AML-193 (cell line): Measurements from ENCODE around the gene POLR1D.

Experiments used
- DNase-seq, 2 experiments: peaks; one replicate each; lab custom pipeline; 2025; lab: John Stamatoyannopoulos, UW

The POLR1D gene, protein sequence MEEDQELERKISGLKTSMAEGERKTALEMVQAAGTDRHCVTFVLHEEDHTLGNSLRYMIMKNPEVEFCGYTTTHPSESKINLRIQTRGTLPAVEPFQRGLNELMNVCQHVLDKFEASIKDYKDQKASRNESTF

DNA sequence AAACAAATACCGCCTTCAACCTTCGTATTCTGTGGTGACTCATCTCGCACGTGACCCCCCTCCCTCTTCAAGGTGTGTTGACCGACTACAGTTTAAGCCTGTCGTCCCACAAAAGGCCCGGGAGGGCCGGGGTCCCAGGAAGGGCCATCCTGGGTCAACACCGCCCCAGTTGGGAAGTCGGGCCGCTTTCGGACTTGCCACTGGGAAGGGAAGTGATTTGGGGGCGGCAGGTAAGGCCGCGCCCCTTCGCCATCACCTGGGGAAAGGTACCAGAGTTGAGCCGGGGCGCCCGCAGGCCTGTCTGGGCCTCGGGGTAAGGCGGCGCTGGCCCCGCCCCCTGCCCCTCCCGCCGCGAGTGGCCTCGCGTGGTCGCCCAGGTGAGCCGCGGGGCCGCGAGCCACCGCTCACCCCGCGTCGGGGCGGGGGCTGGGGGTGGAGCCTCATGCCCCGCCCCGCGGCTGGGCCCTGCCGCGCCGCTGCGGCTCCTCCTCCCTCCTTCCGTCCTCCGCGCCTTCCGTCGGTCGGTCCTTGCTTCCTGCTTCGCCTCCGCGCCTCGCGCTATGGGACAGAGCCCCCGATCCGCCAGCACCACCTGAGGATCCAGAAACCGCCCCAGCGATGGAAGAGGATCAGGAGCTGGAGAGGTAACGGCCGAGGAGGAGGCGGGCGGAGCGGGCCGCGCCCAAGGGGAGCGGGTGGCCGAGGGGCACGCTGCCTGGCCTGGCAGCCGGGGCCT is at the start of gene POLR1D:
POLR1D (plus strand) TSS at position 527 of the 736 bp plus-strand sequence; CDS start at position 619, 92 bp downstream.
- peak; percentile 80 to 83 for DNase-seq

DNA sequence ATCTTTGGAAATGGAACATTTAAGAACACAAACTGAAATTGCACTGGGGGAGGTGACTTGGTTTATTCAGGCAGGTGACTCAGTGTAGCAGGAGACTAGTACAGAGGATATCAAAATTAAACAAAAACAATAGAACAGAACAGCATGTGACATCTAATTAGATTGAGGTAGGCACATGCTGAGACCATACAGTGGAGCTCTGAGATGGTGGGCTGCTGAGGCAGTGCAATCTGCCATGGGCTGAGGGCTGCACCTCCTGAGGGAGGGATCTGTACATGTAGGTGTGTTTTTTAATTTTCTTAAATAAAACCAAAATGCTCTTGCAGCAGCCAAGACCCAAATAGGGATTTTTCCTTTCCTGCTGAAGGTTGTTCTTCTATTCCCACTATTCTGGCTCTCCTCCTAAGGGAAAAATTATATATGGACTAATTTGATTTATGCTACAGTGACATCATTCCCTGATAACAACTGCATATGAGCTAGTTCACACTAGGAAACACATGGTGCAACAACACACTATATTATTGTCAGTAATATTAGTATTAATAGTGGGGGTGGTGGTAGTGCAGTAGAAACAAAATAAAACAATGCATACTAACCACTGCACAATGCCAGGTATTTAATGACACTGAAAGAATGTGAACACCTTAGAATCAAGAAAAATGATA is 49.3 kb upstream of the POLR1D start:
- no peak for DNase-seq

DNA sequence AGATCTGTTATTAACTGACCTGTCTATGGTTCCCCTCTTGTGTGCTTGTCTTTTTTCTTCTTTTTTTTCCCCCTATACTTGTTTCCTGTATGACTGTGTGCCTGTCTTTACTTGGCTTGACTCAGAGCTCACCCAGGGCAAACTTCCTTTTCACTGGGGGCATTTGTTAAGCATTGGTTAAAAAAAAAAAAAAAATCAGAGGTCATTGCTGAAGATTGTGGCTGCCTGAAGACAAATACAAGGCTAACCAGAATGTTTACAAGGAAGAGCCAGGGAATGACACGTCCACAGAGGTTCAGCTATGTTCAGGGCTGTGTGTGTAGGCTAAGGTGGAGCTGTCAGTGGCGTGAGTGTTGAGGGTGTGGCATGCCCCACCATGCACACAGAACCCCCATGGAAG is 48.4 kb upstream of the POLR1D start:
- DNase-seq = peak in 1 of 2 experiments; percentile 3

DNA sequence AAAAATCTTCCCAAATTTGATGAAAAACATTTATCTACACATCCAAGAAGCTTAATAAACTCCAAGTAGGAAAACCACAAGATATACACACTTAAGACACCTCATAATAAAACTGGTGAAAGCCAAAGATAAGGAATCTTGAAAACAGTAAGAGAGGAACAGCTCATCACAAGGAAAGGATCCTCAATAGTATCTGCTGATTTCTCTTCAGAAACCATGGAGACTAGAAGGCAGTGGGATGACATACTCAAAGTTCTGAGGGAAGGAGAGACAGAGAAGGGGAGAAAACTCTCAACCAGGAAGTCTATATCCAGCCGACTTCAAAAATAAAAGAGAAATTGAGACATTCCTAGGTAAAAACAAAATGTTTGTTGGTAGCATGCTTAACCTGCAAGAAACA is 47.0 kb upstream of the POLR1D start:
- no peak for DNase-seq

DNA sequence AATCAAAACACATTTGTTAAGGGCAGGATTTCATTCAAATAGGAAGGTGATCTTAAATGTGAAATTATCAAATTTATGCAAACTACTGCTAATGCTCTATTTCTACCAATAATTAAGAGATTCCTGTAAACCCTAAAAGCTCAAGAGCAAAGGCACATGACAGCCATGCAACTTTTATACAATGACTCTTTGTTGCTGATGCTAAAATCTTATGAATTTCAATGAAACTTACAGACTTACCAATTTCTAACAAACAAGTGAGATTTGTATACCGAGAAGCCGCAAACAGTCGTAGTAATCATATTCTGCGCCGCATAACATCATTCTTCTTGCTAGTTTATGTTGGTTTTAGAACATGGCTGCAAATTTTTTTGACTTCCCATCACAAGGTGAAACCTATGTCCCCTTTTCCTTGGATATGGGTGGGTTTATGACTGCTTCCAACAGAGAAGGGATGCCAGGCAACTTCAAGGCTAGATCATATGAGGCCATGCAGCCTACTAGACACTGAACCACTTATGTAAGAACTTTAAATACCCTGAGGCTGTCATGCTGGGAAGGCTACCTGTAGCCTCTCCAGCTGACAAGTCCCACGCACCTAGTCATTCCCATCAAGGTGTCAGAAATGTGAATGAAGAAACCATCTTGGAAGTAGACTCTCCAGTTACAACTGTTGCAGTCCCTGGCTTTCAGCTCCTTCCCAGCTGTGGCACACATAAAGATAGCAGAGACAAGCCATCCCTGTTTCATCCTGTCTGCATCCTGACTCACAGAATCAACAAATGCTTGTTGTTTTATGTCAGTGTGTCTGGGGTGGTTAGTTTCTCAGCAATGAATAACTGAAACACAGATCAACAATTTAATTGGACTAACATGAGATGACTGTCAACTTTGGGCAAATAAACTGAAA is 43.3 kb upstream of the POLR1D start:
- DNase-seq = no peak

DNA sequence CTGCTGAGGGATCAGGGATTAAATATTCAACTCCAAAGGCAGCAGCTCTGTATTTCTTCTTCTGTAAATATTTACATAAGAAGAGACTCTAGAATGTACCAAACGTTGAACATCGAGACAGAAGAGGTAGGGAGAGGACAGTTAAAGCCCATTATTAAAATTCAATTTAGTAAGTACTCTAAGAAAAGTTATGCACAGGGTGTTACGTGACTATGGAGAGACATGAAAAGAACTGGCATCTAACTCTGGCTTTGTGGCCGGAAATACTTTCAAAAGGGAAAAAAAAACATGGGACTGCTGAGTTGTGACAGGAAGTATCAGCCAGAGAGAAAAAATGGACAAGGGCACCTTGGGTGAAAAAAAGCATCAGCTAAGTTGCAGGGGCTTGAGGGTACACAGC is 38.0 kb upstream of the POLR1D start:
- no peak for DNase-seq

DNA sequence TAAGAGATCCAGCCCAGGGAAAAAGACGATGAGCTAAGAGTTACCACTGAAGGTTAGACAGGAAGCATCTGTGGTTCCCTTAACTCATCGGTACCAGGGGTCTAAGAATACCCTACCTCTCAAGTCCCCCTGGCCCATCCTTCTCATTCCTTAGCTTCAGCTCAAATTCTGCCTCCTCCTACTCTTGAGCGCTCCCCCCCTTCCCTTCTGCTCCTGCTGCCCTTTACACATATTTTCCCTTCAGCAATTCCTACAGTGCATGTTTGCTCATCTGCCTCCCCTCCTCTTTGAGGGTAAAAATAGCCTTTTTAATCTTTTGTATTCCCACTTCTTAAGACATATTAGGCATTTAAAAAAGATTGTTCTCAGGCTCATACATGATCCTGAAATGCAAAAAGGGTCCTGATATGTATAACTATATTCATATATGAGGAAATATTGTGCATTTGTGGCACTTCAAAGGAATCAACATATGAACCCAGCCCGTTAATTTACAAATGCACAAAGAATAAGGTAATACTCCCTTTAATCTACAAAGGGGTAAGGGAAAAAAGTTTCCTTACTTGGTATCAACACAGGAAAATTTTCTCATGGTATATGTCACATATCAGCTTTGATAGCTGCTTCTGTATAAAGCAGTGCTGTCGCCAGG is 34.5 kb upstream of the POLR1D start:
- no peak for DNase-seq

DNA sequence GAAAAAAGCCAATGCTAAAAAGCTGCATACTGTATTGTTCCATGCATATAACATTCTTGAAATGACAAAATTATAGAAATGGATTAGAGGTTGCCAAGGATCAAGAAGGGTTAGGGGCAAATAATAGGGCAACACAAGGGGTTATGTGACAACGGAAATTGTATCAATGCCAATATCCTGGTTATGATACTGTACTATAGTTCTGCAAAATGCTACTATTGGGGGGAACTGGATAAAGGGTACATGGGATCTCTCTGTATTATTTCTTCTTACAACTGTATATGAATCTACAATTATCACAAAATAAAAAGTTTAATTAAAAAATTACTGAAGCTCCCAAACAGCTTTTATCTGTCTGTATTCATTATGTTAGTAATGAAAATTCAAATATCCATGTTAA is 33.3 kb upstream of the POLR1D start:
- no peak for DNase-seq

DNA sequence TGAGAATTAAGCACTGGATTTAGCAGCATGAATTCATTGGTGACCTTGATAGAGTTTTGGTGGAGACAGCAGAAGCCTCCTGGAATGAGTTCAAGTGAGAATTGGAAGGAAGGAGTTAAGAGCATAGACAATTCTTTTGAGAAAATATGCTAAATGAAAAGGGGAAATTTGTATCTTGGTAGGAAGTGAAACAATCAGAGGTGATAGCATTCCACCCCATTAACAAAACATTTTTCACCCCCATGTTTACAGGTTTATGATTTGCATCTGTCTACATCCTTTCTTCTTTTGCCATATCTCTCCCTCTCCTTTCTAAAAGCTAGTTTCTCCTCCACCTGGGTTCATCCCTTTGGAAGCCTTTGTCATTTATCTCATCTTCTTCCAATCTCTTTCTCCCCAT is 28.8 kb upstream of the POLR1D start:
- DNase-seq = no peak

DNA sequence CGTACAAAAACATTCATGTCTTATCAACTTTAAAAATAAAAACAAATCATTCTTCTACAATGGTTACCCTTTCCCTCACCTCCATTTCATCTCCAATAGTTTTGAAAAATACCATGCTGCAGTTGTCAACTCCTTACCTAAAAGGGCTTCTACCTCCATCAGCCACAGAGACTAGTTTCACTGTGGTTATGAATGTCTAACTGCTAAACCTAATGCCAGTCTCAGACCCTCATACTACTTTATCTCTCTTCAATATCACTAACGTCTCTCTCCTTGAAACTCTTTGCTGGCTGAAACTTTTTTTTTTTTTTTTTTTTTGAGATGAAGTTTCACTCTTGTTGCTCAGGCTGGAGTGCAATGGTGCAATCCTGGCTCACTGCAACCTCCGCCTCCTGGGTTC is 28.4 kb upstream of the POLR1D start:
- DNase-seq = no peak

DNA sequence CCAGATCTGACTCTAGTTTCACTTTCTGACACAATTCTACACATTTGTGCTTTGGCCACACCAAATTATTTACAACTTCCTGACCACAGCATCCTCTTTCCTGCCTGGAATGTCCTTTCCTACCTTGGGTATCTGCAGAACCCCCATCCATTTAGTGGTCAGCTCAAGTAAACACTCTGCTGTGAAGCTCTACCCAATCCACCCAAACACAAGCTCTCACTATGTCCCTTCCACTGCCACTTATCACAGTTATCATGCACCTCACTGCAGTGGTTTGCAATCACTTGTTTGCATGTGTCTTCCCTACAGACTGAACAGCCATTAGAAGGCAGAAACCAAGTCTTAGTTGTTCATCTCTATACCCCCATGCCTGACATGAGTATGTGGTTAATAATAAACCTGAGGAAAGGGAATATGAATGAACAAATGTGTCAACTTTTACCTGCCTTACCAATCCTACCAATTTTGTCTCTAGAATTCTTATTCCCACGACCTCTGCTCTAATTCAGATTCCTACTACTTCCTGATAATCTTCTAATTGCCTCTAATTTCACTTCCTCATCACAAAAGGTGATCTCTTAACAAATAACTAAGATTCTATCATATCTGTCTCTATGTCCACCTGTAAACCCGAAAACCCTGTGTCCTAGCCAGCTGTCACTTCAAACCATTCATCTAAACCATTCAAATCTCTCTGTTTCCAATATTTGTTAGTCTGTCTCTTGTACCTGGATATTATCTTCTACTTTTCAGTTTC is 26.5 kb upstream of the POLR1D start:
- DNase-seq = no peak

DNA sequence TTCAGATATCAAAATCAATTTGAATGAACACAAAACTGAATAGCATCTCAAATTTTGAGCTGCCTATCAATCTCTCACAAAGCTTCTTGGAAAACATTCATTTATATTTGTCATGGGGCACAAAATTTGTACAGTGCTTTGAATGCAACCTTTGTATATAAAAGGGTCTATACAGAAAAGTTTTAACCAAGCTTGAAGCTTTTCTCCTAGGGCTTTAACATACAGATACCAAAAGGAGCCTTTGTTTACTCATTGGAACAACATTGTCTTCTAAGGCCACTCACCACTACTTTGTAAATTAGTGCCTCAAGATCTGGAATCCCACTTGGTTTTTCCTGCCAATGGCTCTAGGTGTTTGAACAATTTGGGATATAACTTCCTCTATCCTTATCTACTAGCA is 22.6 kb upstream of the POLR1D start:
- DNase-seq = no peak

DNA sequence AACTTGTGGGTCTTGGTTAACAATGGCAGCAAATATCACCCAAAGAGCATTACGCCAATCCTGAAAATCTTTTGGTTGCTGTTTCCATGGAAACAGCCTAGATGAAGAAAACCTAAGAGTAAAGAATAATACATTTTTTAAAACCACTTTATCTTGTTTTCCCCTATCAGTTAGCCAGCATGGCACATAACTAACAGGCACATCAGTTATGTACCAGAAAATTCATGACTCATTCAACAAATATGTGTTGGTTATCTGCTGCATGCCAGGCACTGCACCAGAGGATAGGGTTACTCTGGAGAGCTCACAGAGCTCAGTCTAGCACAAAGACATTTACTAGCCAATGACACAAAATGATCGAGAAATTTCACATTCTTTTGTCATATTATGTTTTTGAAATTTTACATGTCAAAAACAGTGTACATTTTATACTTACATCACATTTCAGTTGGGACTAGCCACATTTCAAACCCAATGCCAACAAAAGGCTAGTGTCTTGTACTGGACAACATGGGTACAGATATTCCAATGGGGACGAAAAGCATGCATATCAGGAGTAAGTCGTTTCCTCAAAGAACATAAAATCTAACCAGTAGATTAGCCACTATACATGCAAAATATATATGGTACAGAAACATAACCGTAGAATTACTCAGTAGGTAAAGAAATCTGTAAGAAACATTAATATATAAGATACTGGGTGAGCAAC is 21.7 kb upstream of the POLR1D start:
- DNase-seq = no peak

DNA sequence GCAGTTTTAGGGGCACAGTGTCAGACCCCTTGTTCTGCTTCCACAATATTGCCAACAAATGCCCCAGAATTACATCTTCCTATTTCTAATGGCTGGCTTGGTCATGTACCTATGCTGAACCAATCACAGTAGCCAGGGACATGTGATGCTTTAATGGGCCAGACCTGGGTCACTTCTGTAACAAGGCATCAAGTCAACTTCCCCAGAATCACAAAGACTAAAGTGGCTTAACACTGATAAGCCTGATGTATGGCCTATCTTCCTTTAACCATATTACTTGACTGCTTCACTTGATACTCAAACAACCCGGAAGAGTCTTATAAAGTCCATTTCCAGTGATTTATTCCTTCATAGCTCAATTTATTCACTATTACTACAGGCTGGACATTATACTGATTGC is 21.0 kb upstream of the POLR1D start:
- no peak for DNase-seq

DNA sequence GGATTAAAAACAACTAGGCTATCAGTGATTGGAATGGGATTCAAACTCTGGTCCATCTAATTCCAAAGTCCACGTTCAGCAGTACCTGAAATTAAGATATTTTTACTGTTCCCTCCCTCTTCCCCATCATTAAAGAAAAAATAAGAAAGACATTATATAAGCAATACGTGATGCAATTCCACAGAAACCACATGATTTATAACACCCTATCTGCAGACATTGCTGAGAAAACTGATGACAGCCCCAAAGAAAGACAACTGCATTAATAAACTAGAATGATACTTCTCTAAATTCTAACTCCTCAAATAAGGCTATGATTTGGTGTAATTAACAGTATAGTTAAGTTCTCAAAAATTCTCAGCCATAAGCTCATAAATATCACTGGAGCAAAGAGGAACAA is 20.5 kb upstream of the POLR1D start:
- DNase-seq = no peak

DNA sequence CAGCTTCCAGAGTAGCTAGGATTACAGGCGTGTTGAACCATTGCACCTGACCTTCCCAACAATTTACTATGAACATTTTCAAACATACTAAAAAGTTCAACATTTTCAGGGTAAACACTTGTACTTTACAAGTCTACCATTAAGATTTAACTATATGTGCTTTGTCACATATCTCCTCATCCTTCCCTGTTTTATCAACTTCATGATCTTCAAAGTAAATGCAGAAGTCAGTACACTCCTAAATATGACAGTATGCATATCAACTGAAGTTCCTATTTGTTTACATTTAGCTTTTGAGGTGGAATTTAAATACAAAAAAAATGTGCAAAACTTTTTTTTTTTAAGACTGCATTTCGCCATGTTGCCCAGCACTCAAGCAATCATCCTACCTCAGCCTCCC is 19.9 kb upstream of the POLR1D start:
- no peak for DNase-seq

DNA sequence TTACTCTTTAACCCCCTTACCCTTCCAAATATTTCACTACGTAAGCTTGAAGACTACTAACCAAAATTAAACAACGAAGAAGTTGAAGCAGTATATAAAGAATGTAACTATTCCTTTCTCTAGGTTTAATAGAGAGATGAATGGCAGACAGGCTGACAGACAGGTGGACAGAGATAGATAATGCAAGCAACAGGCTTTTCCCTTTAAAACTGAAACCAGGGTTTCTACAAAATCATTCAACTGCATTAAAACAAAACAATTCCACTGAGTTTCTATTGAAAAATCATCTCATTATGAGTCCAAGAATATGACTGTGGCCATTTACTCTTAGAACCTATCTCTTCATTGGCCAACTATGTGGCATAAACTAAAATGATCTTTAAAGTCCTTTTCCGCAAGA is 16.6 kb upstream of the POLR1D start:
- no peak for DNase-seq

DNA sequence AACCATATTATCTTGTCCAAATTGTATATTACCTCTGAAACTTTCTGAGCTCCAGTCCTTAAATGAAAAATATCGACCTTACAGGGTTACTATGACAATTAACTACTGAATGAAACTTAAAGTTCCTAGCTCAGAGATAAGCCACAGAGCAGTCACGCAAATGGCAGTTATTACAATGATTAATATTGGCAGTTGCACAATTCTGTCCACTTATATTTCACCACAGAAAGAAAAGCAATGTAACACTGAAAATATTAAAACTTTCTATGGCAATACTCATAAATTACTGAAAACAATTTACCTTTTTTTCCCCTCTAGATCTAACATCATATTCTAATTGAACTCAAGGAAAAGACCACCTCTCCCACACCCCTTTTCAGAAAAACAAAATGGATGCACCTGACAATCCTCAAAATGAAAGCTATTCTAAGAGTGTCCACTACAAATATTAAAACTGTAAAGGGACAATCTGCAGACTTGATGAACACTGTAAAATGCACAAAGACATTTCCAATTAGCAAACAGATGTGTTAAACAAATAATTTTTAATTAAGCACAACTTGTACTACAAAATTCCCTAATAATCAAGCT is 16.0 kb upstream of the POLR1D start:
- DNase-seq = peak; percentile 52 to 55

DNA sequence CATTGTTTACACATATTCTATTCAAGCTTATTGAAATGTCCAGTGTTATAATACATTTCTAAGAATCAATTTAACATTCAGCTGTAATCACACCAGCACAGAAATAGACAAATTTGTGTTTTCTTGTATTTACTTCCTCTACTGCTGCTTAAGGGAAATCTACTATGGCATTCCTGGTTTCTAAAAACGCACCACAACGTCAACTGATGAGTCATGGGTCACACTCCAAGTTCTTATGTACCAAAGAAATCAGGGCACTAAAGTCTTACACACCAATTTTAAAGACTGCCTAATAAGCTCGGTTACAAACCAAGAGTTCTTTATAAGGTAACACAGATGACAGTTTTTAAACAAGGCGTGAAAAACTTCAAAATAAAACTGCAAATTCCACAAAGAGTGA is 14.6 kb upstream of the POLR1D start:
- no peak for DNase-seq

DNA sequence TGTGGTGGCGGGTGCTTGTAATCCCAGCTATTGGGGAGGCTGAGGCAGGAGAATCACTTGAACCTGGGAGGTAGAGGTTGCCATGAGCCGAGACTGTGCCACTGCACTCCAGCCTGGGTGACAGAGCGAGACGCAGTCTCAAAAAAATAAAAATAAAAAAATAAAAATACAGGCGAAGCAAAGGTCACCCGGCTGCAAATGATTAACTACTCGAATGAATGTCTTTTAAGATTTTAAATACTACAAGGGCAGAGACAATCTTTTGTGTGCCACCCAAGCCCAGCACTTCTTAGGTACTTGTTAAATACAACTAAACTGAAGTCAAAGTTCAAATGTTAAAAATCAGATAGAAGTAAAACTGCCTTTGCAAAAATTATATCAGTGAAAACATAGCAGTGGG is 8.1 kb upstream of the POLR1D start:
- no peak for DNase-seq
